DOHH2 (cell line): ENCODE results near the gene TBCC.

ENCODE experiments used
- H3F3A ChIP-seq: fragments of 200-600 bp; sonication (generic), shearing (Covaris generic); 2 replicates; pipeline ENCODE4 v1.6.0; 2016; ENCODE audit warnings: antibody characterized with exemption, mild to moderate bottlenecking; ENCODE audit not compliant: control insufficient read depth, insufficient read depth
- H3K27ac ChIP-seq: fragments of 200-600 bp; sonication (generic); 2 replicates; pipeline ENCODE4 v1.5.1; 2014; ENCODE audit warnings: low read depth, mild to moderate bottlenecking, low read length, moderate library complexity
- H3K27me3 ChIP-seq: fragments of 200-600 bp; sonication (generic); 2 replicates; pipeline ENCODE4 v1.6.1; 2014; ENCODE audit warnings: mild to moderate bottlenecking, low read length, mixed read lengths; ENCODE audit not compliant: control insufficient read depth
- H3K36me3 ChIP-seq: fragments of 200-600 bp; sonication (generic); 2 replicates; pipeline ENCODE4 v1.6.1; 2014; ENCODE audit warnings: mild to moderate bottlenecking, low read length, moderate library complexity, mixed read lengths; ENCODE audit not compliant: control insufficient read depth
- H3K4me1 ChIP-seq: fragments of 200-600 bp; sonication (generic); 2 replicates; pipeline ENCODE4 v1.6.1; 2014; ENCODE audit warnings: mild to moderate bottlenecking, low read length, mixed read lengths; ENCODE audit not compliant: control insufficient read depth
- H3K4me2 ChIP-seq: fragments of 200-600 bp; sonication (generic); 2 replicates; pipeline ENCODE4 v1.6.0; 2014; ENCODE audit warnings: mild to moderate bottlenecking, low read length, moderate library complexity
- H3K4me3 ChIP-seq: fragments of 200-600 bp; sonication (generic); 2 replicates; pipeline ENCODE4 v1.5.1; 2014; ENCODE audit warnings: mild to moderate bottlenecking, low read length, mixed read lengths
- H3K79me2 ChIP-seq: fragments of 200-600 bp; sonication (generic); 2 replicates; pipeline ENCODE4 v1.6.1; 2014; ENCODE audit warnings: mild to moderate bottlenecking, low read length, mixed read lengths; ENCODE audit not compliant: control insufficient read depth
- H3K9me2 ChIP-seq: fragments of 200-600 bp; sonication (generic); replicated peaks from 2 replicates; pipeline ENCODE4 v1.6.1; 2014; ENCODE audit warnings: mild to moderate bottlenecking, low read length, mixed read lengths; ENCODE audit not compliant: control insufficient read depth
- H3K9me3 ChIP-seq: fragments of 200-600 bp; sonication (generic); 2 replicates; pipeline ENCODE4 v1.6.1; 2014; ENCODE audit warnings: antibody characterized with exemption, low read length, mixed read lengths; ENCODE audit not compliant: control insufficient read depth, insufficient read depth
- H4K20me1 ChIP-seq: fragments of 200-600 bp; sonication (generic); 2 replicates; pipeline ENCODE4 v1.6.0; 2014; ENCODE audit warnings: low read depth, mild to moderate bottlenecking, antibody characterized with exemption, low read length, moderate library complexity; ENCODE audit not compliant: control insufficient read depth, insufficient read depth
- EZH2phosphoT487 ChIP-seq: fragments of 200-600 bp; sonication (generic); IDR thresholded peaks from 2 replicates; pipeline ENCODE4 v1.6.1; 2017; ENCODE audit warnings: borderline replicate concordance, mild to moderate bottlenecking, antibody characterized with exemption, low read length, moderate library complexity, mixed read lengths
- TF ChIP-seq, protein P1 (sequence below): fragments of 200-600 bp; sonication (generic); IDR thresholded peaks from one replicate; pipeline ENCODE4 v1.5.1; 2014; ENCODE audit warnings: antibody characterized with exemption, mild to moderate bottlenecking, low read depth, low read length; ENCODE audit not compliant: poor library complexity, severe bottlenecking

Gene TBCC

DNA sequence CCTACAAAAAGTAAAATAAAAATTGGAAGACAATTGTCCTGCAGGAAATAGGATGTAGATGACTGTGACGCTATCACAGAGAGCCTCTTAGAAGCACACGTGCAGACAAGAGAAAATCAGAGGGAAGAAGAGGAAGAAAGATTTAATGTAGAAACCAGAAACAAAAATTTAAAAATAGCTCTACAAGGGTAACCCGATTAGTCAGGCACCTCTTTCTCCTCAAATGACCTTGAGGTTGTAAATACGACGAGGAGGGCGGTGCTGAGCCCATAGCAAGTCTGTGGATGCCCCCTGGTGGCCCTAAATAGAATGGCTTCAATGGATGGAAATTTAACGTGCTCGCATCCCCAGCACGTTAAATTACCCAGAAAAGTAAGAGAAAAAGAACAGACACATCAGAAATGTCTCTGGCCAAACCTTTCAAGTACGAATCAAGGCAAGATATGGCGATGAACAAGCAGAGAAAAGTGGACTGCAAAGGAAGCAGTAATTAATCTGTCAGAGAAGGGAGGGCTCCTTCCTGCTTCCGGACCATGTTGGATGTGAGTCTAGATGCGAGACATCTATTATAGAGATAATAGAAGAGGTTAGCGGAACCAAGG lies 19.3 kb downstream of the TBCC start:
- Histone ChIP-seq H4K20me1 (no peaks in the 10 kb centered on the region), H3K4me3 (peak overlapping the region; percentile 69), H3K9me3 (no peaks in the 10 kb centered on the region), H3K4me1 (peaks cover 18% of the 10 kb centered on the region), H3K36me3 (no peaks in the 10 kb centered on the region), H3K27ac (peak overlapping the region; percentile 68), H3K4me2 (peak overlapping the region; percentile 81), H3K79me2 (no peaks in the 10 kb centered on the region), H3K27me3 (no peaks in the 10 kb centered on the region), H3F3A (peaks cover 3% of the 10 kb centered on the region; the same call in 1 of the 2 replicates), H3K9me2 (no peaks in the 10 kb centered on the region)
- TF ChIP-seq EZH2phosphoT487: no peak
- TF ChIP-seq, protein P1, sequence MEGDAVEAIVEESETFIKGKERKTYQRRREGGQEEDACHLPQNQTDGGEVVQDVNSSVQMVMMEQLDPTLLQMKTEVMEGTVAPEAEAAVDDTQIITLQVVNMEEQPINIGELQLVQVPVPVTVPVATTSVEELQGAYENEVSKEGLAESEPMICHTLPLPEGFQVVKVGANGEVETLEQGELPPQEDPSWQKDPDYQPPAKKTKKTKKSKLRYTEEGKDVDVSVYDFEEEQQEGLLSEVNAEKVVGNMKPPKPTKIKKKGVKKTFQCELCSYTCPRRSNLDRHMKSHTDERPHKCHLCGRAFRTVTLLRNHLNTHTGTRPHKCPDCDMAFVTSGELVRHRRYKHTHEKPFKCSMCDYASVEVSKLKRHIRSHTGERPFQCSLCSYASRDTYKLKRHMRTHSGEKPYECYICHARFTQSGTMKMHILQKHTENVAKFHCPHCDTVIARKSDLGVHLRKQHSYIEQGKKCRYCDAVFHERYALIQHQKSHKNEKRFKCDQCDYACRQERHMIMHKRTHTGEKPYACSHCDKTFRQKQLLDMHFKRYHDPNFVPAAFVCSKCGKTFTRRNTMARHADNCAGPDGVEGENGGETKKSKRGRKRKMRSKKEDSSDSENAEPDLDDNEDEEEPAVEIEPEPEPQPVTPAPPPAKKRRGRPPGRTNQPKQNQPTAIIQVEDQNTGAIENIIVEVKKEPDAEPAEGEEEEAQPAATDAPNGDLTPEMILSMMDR: peak; percentile 97

GRCh38 chr6:42726026-42726425 lies 19.9 kb downstream of the TBCC start:
- no peaks in the 10 kb centered on the region for H3K36me3 ChIP-seq
- H3K9me2 ChIP-seq: no peaks in the 10 kb centered on the region
- H3F3A ChIP-seq: peaks cover 3% of the 10 kb centered on the region; the same call in 1 of the 2 replicates
- peaks cover 18% of the 10 kb centered on the region for H3K4me1 ChIP-seq
- peak overlapping the region; percentile 69 for H3K4me3 ChIP-seq
- TF ChIP-seq EZH2phosphoT487: no peak
- TF ChIP-seq, protein P1: no peak
- no peaks in the 10 kb centered on the region for H3K79me2 ChIP-seq
- no peaks in the 10 kb centered on the region for H3K27me3 ChIP-seq
- H4K20me1 ChIP-seq: no peaks in the 10 kb centered on the region
- H3K27ac ChIP-seq: peak overlapping the region; percentile 68
- H3K9me3 ChIP-seq: no peaks in the 10 kb centered on the region
- peak overlapping the region; percentile 81 for H3K4me2 ChIP-seq

DNA sequence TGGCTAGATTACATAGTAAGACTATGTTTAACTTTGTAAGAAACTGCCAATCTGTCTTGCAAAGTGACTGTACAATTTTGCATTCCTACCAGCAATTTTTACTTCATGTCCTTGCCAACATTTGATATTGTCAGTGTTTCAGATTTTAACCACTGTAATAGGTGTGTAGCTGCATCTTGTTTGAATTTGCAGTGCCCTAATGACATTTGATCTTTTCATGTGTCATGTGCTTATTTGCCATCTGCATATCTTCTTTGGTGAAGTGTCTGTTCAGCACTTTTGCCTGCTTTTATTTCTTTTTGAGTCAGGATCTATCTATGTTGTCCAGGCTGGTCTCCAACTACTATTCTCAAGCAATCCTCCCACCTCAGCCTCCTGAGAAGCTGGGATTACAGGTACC lies 21.1 kb downstream of the TBCC start:
- Histone ChIP-seq H3K27ac (no peak overlapping the region), H3K4me1 (peaks cover 18% of the 10 kb centered on the region), H3K36me3 (no peaks in the 10 kb centered on the region), H3K4me2 (no peak overlapping the region), H3K9me3 (no peaks in the 10 kb centered on the region), H3K79me2 (no peaks in the 10 kb centered on the region), H3K27me3 (no peaks in the 10 kb centered on the region), H3F3A (no peaks in the 10 kb centered on the region; the same call in 1 of the 2 replicates), H3K9me2 (no peaks in the 10 kb centered on the region), H4K20me1 (no peaks in the 10 kb centered on the region), H3K4me3 (no peak overlapping the region)
- no peak for TF ChIP-seq EZH2phosphoT487
- TF ChIP-seq, protein P1: no peak
